Measurements from ENCODE around the gene MICAL3. TPM values are rescaled to one million over a fixed set of nuclear protein-coding genes. Genes with fewer than 3 reads are reported as not detected.

The MICAL3 gene
- total RNA-seq, 3 donors from 2014 or later (not counting 1 experiment from before 2014, with no cell fraction given) = 17.1 to 36.3 (median 34.3) TPM

DNA sequence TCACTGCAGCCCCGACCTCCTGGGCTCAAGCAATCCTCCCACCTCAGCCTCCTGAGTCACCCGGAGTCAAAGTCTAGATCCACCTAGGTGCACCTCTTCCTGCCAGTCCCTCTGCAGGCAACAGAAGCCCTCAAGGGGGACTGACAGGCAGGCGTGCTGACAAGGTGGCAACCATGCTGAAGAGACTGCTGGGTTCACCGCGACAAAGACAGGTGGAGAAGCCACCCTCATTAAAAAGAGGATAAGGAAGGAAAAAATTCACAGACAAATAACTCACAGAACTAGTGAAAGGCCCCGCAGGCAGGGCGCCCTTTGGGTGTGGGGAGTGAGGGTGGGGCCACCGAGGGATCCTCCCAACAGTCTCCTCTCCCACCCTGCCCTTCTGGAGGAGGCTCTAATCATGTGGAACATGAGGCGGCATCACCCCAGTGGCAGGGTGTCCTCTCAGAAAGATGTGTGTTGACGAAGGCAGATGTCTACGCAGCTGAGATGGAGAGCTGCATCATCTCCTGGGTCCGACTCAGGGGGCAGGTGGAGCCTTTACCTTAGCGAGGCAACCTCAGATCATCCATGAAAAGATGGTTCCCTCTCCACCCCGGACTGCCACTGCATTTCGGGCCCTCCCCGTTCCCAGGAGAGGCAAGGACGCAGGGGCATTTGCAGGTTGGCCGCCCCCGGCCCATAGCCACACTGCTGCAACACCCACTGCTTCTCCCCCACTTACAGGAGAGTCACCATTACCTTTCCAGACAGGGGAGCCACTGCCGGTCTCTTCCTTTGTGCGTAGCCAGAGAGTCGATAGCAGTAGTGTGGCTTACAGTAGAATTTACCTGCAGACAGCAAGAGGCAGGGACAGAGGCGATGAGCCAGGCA, 158.9 kb downstream of the MICAL3 start:
- DNase-seq (no peak), ATAC-seq (no peak)
- H3K4me3 ChIP-seq (ENCODE audit: low read length) = no peak overlapping the region
- H3K27me3 ChIP-seq (ENCODE audit: control insufficient read depth, insufficient read depth, low read length) = no peaks in the 10 kb centered on the region
- peaks cover 48% of the 10 kb centered on the region for H3K36me3 ChIP-seq (ENCODE audit: control insufficient read depth, insufficient read depth, low read length)
- Mint-ChIP-seq H3K36me3 (peaks cover 11% of the 10 kb centered on the region), H3K27ac (no peak overlapping the region), H3K4me3 (no peak overlapping the region), H3K4me1 (peaks cover 17 to 18% of the 10 kb centered on the region in 2 donors), H3K27me3 (ENCODE audit: low read depth in 2 of 2) (no peaks in the 10 kb centered on the region), H3K9me3 (no peaks in the 10 kb centered on the region)
- whole genome bisulfite sequencing (ENCODE audit: insufficient coverage) = 93% methylated on average over 19 of the region's 23 CpGs
- H3K9me3 ChIP-seq (ENCODE audit: control insufficient read depth, insufficient read depth, low read length) = no peaks in the 10 kb centered on the region
- intact Hi-C loops (cut with micrococcal nuclease) = no loop called here
- TF ChIP-seq, protein P1, sequence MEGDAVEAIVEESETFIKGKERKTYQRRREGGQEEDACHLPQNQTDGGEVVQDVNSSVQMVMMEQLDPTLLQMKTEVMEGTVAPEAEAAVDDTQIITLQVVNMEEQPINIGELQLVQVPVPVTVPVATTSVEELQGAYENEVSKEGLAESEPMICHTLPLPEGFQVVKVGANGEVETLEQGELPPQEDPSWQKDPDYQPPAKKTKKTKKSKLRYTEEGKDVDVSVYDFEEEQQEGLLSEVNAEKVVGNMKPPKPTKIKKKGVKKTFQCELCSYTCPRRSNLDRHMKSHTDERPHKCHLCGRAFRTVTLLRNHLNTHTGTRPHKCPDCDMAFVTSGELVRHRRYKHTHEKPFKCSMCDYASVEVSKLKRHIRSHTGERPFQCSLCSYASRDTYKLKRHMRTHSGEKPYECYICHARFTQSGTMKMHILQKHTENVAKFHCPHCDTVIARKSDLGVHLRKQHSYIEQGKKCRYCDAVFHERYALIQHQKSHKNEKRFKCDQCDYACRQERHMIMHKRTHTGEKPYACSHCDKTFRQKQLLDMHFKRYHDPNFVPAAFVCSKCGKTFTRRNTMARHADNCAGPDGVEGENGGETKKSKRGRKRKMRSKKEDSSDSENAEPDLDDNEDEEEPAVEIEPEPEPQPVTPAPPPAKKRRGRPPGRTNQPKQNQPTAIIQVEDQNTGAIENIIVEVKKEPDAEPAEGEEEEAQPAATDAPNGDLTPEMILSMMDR (IDR thresholded peaks at IDR 0.05) = no peak
- no peak overlapping the region for H3K27ac ChIP-seq (ENCODE audit: low read length)
- H3K4me1 ChIP-seq (ENCODE audit: control insufficient read depth, insufficient read depth, low read length) = peaks cover 6% of the 10 kb centered on the region

DNA sequence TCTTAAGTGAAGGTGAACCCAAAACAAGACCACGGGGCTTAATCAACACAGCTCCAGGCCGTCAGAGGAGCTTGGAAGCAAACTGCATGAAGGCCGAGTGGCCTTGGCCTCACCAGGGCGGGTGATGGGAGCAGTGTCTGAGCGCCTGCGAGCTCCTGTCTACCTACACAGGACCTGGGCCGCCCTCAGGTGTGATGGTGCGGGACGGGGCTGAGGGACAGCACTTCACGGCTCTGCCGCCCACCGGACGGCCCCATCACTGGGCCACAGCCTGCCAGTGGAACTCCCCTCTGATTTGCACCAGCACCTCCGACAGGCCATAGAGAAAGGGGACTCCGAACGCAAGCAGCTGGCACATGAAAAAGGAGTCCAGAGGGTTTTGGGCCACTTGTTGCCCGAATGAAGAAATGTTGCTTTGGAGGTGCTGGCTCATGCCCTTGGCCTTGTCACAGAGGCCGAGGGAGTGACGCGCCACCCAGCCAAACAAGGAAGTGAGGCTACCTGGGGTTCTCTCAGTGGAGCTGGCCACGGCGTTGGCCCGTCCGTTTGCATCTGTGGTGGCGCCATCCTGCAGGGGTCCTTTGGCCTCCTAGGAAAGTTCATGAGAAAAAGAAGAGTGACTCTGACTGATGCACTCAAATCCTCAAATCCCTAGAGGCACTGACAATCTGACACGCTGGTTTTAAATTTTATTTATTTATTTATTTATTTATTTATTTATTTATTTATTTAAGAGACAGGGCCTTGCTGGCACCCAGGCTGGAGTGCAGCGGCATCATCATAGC, 159.8 kb downstream of the MICAL3 start:
- H3K4me1 Mint-ChIP-seq = peaks cover 17 to 18% of the 10 kb centered on the region in 2 donors
- no peaks in the 10 kb centered on the region for H3K9me3 Mint-ChIP-seq
- DNase-seq (no peak), ATAC-seq (no peak)
- Histone ChIP-seq H3K27me3 (ENCODE audit: control insufficient read depth, insufficient read depth, low read length) (no peaks in the 10 kb centered on the region), H3K4me3 (ENCODE audit: low read length) (no peak overlapping the region), H3K27ac (ENCODE audit: low read length) (no peak overlapping the region), H3K4me1 (ENCODE audit: control insufficient read depth, insufficient read depth, low read length) (peaks cover 6% of the 10 kb centered on the region), H3K9me3 (ENCODE audit: control insufficient read depth, insufficient read depth, low read length) (no peaks in the 10 kb centered on the region), H3K36me3 (ENCODE audit: control insufficient read depth, insufficient read depth, low read length) (peaks cover 47% of the 10 kb centered on the region)
- H3K4me3 Mint-ChIP-seq = no peak overlapping the region
- TF ChIP-seq, protein P1 (IDR thresholded peaks at IDR 0.05) = no peak
- intact Hi-C loops (cut with micrococcal nuclease) = no loop called here
- no peak overlapping the region for H3K27ac Mint-ChIP-seq
- peaks cover 11% of the 10 kb centered on the region for H3K36me3 Mint-ChIP-seq
- H3K27me3 Mint-ChIP-seq (ENCODE audit: low read depth in 2 of 2) = no peaks in the 10 kb centered on the region
- 90% methylated on average over 26 of the region's 27 CpGs for WGBS (ENCODE audit: insufficient coverage)

DNA sequence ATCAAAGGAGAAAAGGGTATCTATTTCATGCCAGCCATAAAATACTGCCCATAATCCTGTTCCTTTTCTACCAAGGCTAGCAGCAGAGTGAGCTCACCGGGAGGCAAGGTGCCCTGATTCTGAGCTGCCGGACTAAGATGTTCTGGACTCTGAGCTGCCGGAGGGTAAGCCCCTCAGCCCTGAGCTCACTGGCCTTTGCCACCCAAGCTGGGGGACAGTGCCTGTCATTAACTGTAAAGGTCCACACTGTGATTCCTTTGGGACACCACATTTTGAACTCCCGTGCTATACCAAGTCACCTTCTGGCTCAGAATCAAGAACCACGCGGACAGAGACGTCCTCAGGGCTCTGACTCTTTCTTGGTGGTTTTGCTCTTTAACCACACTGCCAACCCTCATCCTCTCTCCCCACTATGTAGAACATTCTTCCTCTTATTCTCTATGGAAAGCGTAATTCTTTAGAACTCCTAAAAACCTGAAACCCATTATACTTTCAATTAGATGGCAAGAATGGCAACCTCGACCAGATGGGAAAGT, 161.6 kb downstream of the MICAL3 start:
- ATAC-seq (no peak), DNase-seq (no peak)
- peaks cover 45% of the 10 kb centered on the region for H3K36me3 ChIP-seq (ENCODE audit: control insufficient read depth, insufficient read depth, low read length)
- no peak overlapping the region for H3K4me3 ChIP-seq (ENCODE audit: low read length)
- 46% methylated on average over 9 of the region's 9 CpGs for WGBS (ENCODE audit: insufficient coverage)
- TF ChIP-seq, protein P1 (IDR thresholded peaks at IDR 0.05) = no peak
- peaks cover 11% of the 10 kb centered on the region for H3K36me3 Mint-ChIP-seq
- H3K27ac ChIP-seq (ENCODE audit: low read length) = no peak overlapping the region
- H3K4me1 Mint-ChIP-seq = peaks cover 14 to 15% of the 10 kb centered on the region in 2 donors
- H3K4me1 ChIP-seq (ENCODE audit: control insufficient read depth, insufficient read depth, low read length) = peaks cover 6% of the 10 kb centered on the region
- intact Hi-C loops (cut with micrococcal nuclease) = no loop called here
- no peaks in the 10 kb centered on the region for H3K27me3 Mint-ChIP-seq (ENCODE audit: low read depth in 2 of 2)
- no peak overlapping the region for H3K4me3 Mint-ChIP-seq
- no peaks in the 10 kb centered on the region for H3K27me3 ChIP-seq (ENCODE audit: control insufficient read depth, insufficient read depth, low read length)
- no peaks in the 10 kb centered on the region for H3K9me3 ChIP-seq (ENCODE audit: control insufficient read depth, insufficient read depth, low read length)
- H3K27ac Mint-ChIP-seq = no peak overlapping the region
- H3K9me3 Mint-ChIP-seq = no peaks in the 10 kb centered on the region

Measured in natural killer cell (primary cell).